HEK293 (cell line): ENCODE results near the gene PDZRN4.

Experiments
- CTCF ChIA-PET: fragments of 350-600 bp; formaldehyde crosslinking; extraction: SDS; loops from one replicate; lab custom pipeline; 2021; ENCODE audit warnings: antibody characterized with exemption; lab: Yijun Ruan, JAX
- POLR2A ChIA-PET: fragments of 300-600 bp; formaldehyde crosslinking; extraction: SDS; loops from one replicate; lab custom pipeline; 2020; ENCODE audit warnings: antibody characterized with exemption, inconsistent platforms; lab: Yijun Ruan, JAX
- H3K27ac ChIP-seq: fragments of 200-500 bp; sonication (Bioruptor generic); 2 replicates; pipeline ENCODE4 v1.5.1; 2014; ENCODE audit warnings: low read depth, low read length, control low read depth, inconsistent platforms; ENCODE audit errors: extremely low read depth
- H3K36me3 ChIP-seq, 2 experiments: fragments of 200-500 bp in 1 of 2; sonication (Bioruptor generic) in 1 of 2; 1 replicate in 1 of 2; 2 replicates in 1 of 2; pipeline ENCODE4 v1.5.1; 2014 to 2017; ENCODE audit warnings: inconsistent platforms in 2 of 2, low read length in 2 of 2; ENCODE audit not compliant: control insufficient read depth in 2 of 2, insufficient read depth in 1 of 2
- H3K4me1 ChIP-seq: fragments of 200-500 bp; sonication (Bioruptor generic); 2 replicates; pipeline ENCODE4 v1.5.1; 2014; ENCODE audit warnings: mild to moderate bottlenecking, low read length, inconsistent platforms; ENCODE audit not compliant: control insufficient read depth, insufficient read depth
- H3K4me3 ChIP-seq: 2 replicates; pipeline ENCODE4 v1.5.1; 2011; ENCODE audit warnings: low read depth, mild to moderate bottlenecking, control low read depth, low read length, moderate library complexity
- H3K9me3 ChIP-seq: fragments of 200-500 bp; sonication (Bioruptor generic); 2 replicates; pipeline ENCODE4 v1.5.1; 2014; ENCODE audit warnings: low read depth, low read length, inconsistent platforms; ENCODE audit not compliant: control insufficient read depth, insufficient read depth
- BCL11B ChIP-seq: fragments of 450-650 bp; formaldehyde crosslinking; IDR thresholded peaks from 2 replicates; pipeline ENCODE4 v1.5.1; 2016; ENCODE audit warnings: low read depth, missing biosample characterization, missing genetic modification characterization
- GLIS2 ChIP-seq: fragments of 450-650 bp; formaldehyde crosslinking; IDR thresholded peaks from 2 replicates; pipeline ENCODE4 v1.5.1; 2016; ENCODE audit warnings: missing biosample characterization, missing genetic modification characterization
- KLF8 ChIP-seq: fragments of 450-650 bp; formaldehyde crosslinking; IDR thresholded peaks from 2 replicates; pipeline ENCODE4 v1.5.1; 2016; ENCODE audit warnings: missing biosample characterization, missing genetic modification characterization
- SCRT1 ChIP-seq: fragments of 450-650 bp; formaldehyde crosslinking; IDR thresholded peaks from 2 replicates; pipeline ENCODE4 v1.5.1; 2016; ENCODE audit warnings: missing biosample characterization, missing genetic modification characterization, borderline replicate concordance
- SETDB1 ChIP-seq: IDR thresholded peaks from one replicate; pipeline ENCODE4 v1.6.1; 2017; ENCODE audit warnings: mild to moderate bottlenecking, low read length, moderate library complexity, mixed read lengths; ENCODE audit not compliant: insufficient read length
- ZBTB8A ChIP-seq: fragments of 450-650 bp; formaldehyde crosslinking; IDR thresholded peaks from 2 replicates; pipeline ENCODE4 v1.5.1; 2016; ENCODE audit warnings: missing biosample characterization, missing genetic modification characterization
- ZFHX2 ChIP-seq: fragments of 450-650 bp; formaldehyde crosslinking; conservative IDR thresholded peaks from 2 replicates; pipeline ENCODE4 v1.5.1; 2016; ENCODE audit warnings: missing biosample characterization, missing genetic modification characterization
- ZFP3 ChIP-seq: fragments of 450-650 bp; formaldehyde crosslinking; IDR thresholded peaks from 2 replicates; pipeline ENCODE4 v1.5.1; 2016; ENCODE audit warnings: low read depth, missing biosample characterization, missing genetic modification characterization
- ZNF112 ChIP-seq: fragments of 450-650 bp; formaldehyde crosslinking; IDR thresholded peaks from 2 replicates; pipeline ENCODE4 v1.5.0; 2017; ENCODE audit warnings: missing biosample characterization, missing genetic modification characterization
- ZNF211 ChIP-seq: fragments of 450-650 bp; formaldehyde crosslinking; IDR thresholded peaks from 2 replicates; pipeline ENCODE4 v1.5.1; 2016; ENCODE audit warnings: low read depth, missing biosample characterization, missing genetic modification characterization
- ZNF302 ChIP-seq: fragments of 450-650 bp; formaldehyde crosslinking; IDR thresholded peaks from 2 replicates; pipeline ENCODE4 v1.5.1; 2016; ENCODE audit warnings: missing biosample characterization, missing genetic modification characterization, low read depth
- ZNF596 ChIP-seq: fragments of 450-650 bp; IDR thresholded peaks from 2 replicates; pipeline ENCODE4 v1.5.0; 2018; ENCODE audit warnings: missing biosample characterization, mild to moderate bottlenecking, missing genetic modification characterization, moderate library complexity
- ZNF600 ChIP-seq: fragments of 450-650 bp; formaldehyde crosslinking; IDR thresholded peaks from 2 replicates; pipeline ENCODE4 v1.5.1; 2016; ENCODE audit warnings: missing biosample characterization, missing genetic modification characterization
- ZNF624 ChIP-seq: fragments of 450-650 bp; formaldehyde crosslinking; IDR thresholded peaks from 2 replicates; pipeline ENCODE4 v1.5.1; 2017; ENCODE audit warnings: missing biosample characterization, missing genetic modification characterization
- TF ChIP-seq, protein P1 (sequence below): fragments of 450-650 bp; formaldehyde crosslinking; IDR thresholded peaks from 2 replicates; pipeline ENCODE4 v1.5.1; 2016; ENCODE audit warnings: missing biosample characterization, missing genetic modification characterization
- TF ChIP-seq, protein P2 (sequence below): fragments of 450-650 bp; formaldehyde crosslinking; IDR thresholded peaks from 2 replicates; pipeline ENCODE4 v1.5.1; 2016; ENCODE audit warnings: missing biosample characterization, missing genetic modification characterization
- TF ChIP-seq, protein P3 (sequence below): fragments of 450-650 bp; IDR thresholded peaks from 2 replicates; pipeline ENCODE4 v1.5.1; 2018; ENCODE audit warnings: missing biosample characterization, mild to moderate bottlenecking, missing genetic modification characterization
- TF ChIP-seq, protein P4 (sequence below): fragments of 450-650 bp; formaldehyde crosslinking; optimal IDR thresholded peaks from 2 replicates; pipeline ENCODE3; 2016; ENCODE audit warnings: missing biosample characterization, mild to moderate bottlenecking, missing genetic modification characterization
- TF ChIP-seq, protein P5 (sequence below): fragments of 450-650 bp; formaldehyde crosslinking; IDR thresholded peaks from 2 replicates; pipeline ENCODE4 v1.5.1; 2016; ENCODE audit warnings: missing biosample characterization, missing genetic modification characterization, low read depth
- TF ChIP-seq, protein P6 (sequence below): fragments of 450-650 bp; formaldehyde crosslinking; IDR thresholded peaks from 2 replicates; pipeline ENCODE4 v1.5.1; 2017; ENCODE audit warnings: missing biosample characterization, missing genetic modification characterization

Gene PDZRN4

DNA sequence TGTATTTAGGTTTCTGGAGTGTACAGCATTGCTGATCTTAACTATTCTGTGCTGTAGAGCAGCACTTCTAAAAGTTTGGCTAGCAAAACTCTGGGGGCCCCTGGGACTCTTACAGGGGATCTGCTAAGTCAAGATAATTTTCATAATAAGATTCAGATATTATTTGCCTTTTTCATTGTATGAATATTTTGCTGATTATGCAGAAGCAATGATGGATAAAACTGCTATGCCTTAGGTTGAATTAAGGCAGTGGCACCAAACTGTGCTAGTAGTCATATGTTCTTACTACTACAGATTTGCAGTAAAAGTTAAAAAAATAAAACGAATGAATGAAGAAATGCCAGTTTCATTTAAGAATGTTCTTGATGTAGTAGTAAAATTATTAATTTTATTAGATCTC is 160.1 kb downstream of the PDZRN4 start:
- Histone ChIP-seq H3K36me3 (no peaks in the 10 kb centered on the region), H3K27ac (no peak overlapping the region), H3K9me3 (no peaks in the 10 kb centered on the region), H3K4me3 (no peak overlapping the region), H3K4me1 (no peaks in the 10 kb centered on the region)
- ChIA-PET POLR2A (no interaction called here), CTCF (no interaction called here)
- TF ChIP-seq, protein P1, sequence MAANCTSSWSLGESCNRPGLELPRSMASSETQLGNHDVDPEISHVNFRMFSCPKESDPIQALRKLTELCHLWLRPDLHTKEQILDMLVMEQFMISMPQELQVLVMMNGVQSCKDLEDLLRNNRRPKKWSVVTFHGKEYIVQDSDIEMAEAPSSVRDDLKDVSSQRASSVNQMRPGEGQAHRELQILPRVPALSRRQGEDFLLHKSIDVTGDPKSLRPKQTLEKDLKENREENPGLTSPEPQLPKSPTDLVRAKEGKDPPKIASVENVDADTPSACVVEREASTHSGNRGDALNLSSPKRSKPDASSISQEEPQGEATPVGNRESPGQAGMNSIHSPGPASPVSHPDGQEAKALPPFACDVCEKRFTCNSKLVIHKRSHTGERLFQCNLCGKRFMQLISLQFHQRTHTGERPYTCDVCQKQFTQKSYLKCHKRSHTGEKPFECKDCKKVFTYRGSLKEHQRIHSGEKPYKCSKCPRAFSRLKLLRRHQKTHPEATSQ (tag by site-specific recombination) = no peak
- TF ChIP-seq, protein P2, sequence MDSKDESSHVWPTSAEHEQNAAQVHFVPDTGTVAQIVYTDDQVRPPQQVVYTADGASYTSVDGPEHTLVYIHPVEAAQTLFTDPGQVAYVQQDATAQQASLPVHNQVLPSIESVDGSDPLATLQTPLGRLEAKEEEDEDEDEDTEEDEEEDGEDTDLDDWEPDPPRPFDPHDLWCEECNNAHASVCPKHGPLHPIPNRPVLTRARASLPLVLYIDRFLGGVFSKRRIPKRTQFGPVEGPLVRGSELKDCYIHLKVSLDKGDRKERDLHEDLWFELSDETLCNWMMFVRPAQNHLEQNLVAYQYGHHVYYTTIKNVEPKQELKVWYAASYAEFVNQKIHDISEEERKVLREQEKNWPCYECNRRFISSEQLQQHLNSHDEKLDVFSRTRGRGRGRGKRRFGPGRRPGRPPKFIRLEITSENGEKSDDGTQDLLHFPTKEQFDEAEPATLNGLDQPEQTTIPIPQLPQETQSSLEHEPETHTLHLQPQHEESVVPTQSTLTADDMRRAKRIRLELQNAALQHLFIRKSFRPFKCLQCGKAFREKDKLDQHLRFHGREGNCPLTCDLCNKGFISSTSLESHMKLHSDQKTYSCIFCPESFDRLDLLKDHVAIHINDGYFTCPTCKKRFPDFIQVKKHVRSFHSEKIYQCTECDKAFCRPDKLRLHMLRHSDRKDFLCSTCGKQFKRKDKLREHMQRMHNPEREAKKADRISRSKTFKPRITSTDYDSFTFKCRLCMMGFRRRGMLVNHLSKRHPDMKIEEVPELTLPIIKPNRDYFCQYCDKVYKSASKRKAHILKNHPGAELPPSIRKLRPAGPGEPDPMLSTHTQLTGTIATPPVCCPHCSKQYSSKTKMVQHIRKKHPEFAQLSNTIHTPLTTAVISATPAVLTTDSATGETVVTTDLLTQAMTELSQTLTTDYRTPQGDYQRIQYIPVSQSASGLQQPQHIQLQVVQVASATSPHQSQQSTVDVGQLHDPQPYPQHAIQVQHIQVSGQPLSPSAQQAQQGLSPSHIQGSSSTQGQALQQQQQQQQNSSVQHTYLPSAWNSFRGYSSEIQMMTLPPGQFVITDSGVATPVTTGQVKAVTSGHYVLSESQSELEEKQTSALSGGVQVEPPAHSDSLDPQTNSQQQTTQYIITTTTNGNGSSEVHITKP (tag by site-specific recombination) = no peak
- TF ChIP-seq ZNF112 (no peak), KLF8 (tag by site-specific recombination) (no peak)

DNA sequence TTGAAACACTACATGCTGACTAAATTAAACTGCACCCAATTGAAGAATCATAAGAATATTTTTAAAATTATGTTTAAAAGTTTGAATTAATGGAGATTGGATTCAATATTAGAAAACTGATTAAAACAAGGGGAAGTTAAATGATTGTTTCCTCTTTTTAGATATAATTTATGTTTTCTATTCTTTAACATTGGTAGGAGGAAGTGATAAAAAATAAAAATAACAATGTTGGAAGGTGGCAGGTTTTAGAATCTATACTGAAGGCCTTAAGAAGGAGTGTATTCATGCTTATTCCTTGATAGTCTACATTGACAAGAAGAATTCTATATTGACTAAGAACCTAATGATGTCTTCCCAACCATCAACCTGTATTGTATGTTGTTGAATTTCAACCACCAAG is 168.1 kb downstream of the PDZRN4 start:
- no peaks in the 10 kb centered on the region for H3K9me3 ChIP-seq
- TF ChIP-seq, protein P3, sequence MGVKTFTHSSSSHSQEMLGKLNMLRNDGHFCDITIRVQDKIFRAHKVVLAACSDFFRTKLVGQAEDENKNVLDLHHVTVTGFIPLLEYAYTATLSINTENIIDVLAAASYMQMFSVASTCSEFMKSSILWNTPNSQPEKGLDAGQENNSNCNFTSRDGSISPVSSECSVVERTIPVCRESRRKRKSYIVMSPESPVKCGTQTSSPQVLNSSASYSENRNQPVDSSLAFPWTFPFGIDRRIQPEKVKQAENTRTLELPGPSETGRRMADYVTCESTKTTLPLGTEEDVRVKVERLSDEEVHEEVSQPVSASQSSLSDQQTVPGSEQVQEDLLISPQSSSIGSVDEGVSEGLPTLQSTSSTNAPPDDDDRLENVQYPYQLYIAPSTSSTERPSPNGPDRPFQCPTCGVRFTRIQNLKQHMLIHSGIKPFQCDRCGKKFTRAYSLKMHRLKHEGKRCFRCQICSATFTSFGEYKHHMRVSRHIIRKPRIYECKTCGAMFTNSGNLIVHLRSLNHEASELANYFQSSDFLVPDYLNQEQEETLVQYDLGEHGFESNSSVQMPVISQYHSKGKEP = no peak
- no peak for TF ChIP-seq ZNF624 (tag by site-specific recombination)
- TF ChIP-seq, protein P4, sequence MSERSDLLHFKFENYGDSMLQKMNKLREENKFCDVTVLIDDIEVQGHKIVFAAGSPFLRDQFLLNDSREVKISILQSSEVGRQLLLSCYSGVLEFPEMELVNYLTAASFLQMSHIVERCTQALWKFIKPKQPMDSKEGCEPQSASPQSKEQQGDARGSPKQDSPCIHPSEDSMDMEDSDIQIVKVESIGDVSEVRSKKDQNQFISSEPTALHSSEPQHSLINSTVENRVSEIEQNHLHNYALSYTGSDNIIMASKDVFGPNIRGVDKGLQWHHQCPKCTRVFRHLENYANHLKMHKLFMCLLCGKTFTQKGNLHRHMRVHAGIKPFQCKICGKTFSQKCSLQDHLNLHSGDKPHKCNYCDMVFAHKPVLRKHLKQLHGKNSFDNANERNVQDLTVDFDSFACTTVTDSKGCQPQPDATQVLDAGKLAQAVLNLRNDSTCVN (tag by site-specific recombination) = no peak
- no peak for TF ChIP-seq ZNF596 (tag by site-specific recombination)
- TF ChIP-seq ZNF600 (tag by site-specific recombination) = no peak
- H3K4me3 ChIP-seq = no peak overlapping the region
- no peak overlapping the region for H3K27ac ChIP-seq
- no peaks in the 10 kb centered on the region for H3K36me3 ChIP-seq
- ChIA-PET CTCF (no interaction called here), POLR2A (no interaction called here)
- H3K4me1 ChIP-seq = no peaks in the 10 kb centered on the region

DNA sequence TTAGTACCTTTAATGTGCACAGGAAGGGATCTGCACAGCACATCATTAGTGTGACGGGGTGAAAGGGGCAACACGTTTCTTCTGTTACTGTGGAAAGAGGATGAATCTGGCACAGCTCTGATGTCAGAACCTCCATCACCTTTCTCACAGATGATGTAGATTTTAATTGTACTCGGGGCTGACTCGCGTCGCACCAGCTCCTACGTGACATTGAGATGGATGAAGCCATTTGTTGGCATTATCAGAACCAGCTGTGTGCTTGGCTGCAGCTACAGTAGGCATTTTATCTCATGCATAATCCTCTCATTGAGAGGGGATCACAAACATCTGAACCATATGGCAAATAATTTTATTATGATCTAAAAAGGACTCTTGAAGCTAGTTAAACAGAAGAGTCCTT is 173.6 kb downstream of the PDZRN4 start:
- Histone ChIP-seq H3K4me3 (no peak overlapping the region), H3K27ac (no peak overlapping the region), H3K4me1 (peaks cover 15% of the 10 kb centered on the region), H3K9me3 (no peaks in the 10 kb centered on the region), H3K36me3 (no peaks in the 10 kb centered on the region)
- ChIA-PET CTCF (no interaction called here), POLR2A (no interaction called here)
- TF ChIP-seq, protein P5, sequence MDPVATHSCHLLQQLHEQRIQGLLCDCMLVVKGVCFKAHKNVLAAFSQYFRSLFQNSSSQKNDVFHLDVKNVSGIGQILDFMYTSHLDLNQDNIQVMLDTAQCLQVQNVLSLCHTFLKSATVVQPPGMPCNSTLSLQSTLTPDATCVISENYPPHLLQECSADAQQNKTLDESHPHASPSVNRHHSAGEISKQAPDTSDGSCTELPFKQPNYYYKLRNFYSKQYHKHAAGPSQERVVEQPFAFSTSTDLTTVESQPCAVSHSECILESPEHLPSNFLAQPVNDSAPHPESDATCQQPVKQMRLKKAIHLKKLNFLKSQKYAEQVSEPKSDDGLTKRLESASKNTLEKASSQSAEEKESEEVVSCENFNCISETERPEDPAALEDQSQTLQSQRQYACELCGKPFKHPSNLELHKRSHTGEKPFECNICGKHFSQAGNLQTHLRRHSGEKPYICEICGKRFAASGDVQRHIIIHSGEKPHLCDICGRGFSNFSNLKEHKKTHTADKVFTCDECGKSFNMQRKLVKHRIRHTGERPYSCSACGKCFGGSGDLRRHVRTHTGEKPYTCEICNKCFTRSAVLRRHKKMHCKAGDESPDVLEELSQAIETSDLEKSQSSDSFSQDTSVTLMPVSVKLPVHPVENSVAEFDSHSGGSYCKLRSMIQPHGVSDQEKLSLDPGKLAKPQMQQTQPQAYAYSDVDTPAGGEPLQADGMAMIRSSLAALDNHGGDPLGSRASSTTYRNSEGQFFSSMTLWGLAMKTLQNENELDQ (tag by site-specific recombination) = no peak
- TF ChIP-seq ZFP3 (tag by site-specific recombination) = no peak
- TF ChIP-seq GLIS2 (tag by site-specific recombination) = no peak
- TF ChIP-seq ZFHX2 (tag by site-specific recombination) = no peak
- TF ChIP-seq SCRT1 (tag by site-specific recombination) = no peak
- no peak for TF ChIP-seq SETDB1
- TF ChIP-seq ZNF211 (tag by site-specific recombination) = no peak
- no peak for TF ChIP-seq ZBTB8A (tag by site-specific recombination)
- no peak for TF ChIP-seq ZNF302 (tag by site-specific recombination)
- TF ChIP-seq, protein P6, sequence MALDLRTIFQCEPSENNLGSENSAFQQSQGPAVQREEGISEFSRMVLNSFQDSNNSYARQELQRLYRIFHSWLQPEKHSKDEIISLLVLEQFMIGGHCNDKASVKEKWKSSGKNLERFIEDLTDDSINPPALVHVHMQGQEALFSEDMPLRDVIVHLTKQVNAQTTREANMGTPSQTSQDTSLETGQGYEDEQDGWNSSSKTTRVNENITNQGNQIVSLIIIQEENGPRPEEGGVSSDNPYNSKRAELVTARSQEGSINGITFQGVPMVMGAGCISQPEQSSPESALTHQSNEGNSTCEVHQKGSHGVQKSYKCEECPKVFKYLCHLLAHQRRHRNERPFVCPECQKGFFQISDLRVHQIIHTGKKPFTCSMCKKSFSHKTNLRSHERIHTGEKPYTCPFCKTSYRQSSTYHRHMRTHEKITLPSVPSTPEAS (tag by site-specific recombination) = no peak
- TF ChIP-seq BCL11B (tag by site-specific recombination) = no peak
